Ovary (tissue), 3 donors: ENCODE results near the gene TAF12.

Source experiments
- CTCF ChIP-seq, 3 donors: fragments of 450-650 bp in 2 of 3; fragments of 200-600 bp in 1 of 3; IDR thresholded peaks; one replicate each; pipeline versions ENCODE4 v1.5.1 to v1.8.0; 2016 to 2022; ENCODE audit warnings: antibody characterized with exemption in 3 of 3, mild to moderate bottlenecking in 1 of 3
- EP300 ChIP-seq: sonication (generic); formaldehyde crosslinking; IDR thresholded peaks from one replicate; pipeline ENCODE4 v1.6.1; 2017; ENCODE audit warnings: antibody characterized with exemption
- POLR2A ChIP-seq: fragments of 450-650 bp; IDR thresholded peaks from one replicate; pipeline ENCODE4 v1.6.1; 2017; ENCODE audit warnings: antibody characterized with exemption, mild to moderate bottlenecking, moderate library complexity
- donor health status: DM: no; HTN: no; CAD: no.

DNA sequence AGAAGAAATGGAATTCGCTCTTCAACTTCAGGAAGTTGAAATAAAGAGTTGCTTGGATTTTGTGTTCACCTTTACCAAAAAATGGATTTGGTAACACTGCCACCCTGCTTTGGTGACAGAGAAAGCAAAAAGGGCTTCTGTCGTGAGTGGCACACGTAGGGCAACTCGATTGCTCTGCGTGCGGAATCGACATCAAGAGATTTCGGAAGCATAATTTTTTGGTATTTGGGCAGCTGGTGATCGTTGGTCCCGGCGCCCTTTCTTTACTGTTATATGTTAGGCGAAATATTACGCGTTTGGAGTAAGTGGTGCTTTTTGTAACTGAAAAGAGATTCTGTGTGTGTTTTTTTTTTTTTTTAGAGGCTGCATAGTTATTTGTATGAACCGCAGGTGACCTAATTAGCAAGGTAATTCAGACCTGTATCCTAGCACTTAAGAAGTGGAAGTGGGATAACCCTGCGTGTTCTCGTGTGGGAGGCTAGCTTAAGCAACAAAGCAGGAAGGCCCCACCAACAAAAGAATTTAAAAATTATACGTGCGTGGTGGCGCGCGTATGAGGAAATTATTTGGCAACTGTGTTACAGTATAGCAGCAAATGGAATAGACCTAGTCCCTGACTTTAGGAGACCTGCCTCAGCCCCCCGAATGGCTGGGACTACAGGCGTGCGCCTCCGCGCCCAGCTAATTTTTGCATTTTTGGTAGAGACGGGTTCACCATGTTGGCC lies 5.8 kb upstream of the TAF12 start, which contains the start of gene RNU11:
- TF ChIP-seq CTCF (IDR thresholded peaks at IDR 0.05) (no peak), EP300 (peak; percentile 49), POLR2A (peak; percentile 99)
